Measurements from ENCODE around the gene HNRNPUL2.

The HNRNPUL2 gene

DNA sequence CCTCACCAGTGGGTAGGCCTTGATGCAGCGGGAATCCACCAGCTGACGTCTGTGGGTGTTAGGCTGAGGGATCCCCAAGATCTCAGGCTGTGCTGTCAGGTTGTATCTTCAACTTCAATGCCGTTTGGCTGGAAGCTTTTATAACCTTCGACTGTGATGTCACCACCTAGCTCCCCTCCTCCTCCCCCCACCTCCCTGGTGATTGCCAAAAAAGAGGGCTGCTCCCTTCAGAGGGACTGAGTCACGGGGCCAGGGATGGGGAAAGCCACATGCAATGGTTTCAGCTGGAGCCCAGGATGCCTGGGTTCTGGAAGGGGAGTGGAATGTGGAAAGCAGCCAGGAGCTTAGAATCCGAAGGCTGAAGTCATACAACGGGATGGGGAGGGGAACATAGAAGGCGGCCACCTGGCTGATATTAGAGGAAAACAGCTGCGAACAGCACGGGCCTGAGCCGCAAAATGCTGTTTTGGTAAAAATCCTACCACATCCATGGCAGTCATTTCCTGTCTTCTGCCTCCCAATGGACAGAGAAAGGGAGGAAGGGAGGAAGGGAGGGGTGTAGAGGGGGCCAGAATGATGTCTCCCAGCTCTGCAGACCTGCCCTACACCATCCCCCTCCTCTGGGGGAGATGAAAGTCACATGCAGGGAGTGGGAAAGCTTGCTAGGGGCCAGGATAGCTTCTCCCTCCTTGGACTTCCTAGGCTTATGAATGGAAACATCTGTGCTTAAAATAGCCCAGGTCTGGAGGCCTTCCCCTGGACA lies 37.7 kb downstream of the HNRNPUL2 start, which contains the start of gene LRRN4CL:
LRRN4CL (minus strand) TSS at position 110 of the 763 bp plus-strand sequence. CDS start 1,022 bp downstream, outside the sequence.
- TF ChIP-seq, protein P1, sequence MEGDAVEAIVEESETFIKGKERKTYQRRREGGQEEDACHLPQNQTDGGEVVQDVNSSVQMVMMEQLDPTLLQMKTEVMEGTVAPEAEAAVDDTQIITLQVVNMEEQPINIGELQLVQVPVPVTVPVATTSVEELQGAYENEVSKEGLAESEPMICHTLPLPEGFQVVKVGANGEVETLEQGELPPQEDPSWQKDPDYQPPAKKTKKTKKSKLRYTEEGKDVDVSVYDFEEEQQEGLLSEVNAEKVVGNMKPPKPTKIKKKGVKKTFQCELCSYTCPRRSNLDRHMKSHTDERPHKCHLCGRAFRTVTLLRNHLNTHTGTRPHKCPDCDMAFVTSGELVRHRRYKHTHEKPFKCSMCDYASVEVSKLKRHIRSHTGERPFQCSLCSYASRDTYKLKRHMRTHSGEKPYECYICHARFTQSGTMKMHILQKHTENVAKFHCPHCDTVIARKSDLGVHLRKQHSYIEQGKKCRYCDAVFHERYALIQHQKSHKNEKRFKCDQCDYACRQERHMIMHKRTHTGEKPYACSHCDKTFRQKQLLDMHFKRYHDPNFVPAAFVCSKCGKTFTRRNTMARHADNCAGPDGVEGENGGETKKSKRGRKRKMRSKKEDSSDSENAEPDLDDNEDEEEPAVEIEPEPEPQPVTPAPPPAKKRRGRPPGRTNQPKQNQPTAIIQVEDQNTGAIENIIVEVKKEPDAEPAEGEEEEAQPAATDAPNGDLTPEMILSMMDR (IDR thresholded peaks at IDR 0.05; ENCODE audit: low read length) = no peak
- TF ChIP-seq EZH2 (optimal IDR thresholded peaks at IDR 0.05; ENCODE audit: low read depth, low read length) = no peak
- no peak for TF ChIP-seq EZH2phosphoT487 (IDR thresholded peaks at IDR 0.05; ENCODE audit: low read length)
- Histone ChIP-seq H3K9me3 (replicated peaks; ENCODE audit: insufficient read depth, low read length) (no peaks in the 10 kb centered on the region), H4K20me1 (ENCODE audit: insufficient read depth, low read length) (no peaks in the 10 kb centered on the region), H3K9me2 (replicated peaks; ENCODE audit: insufficient read depth, low read length) (no peaks in the 10 kb centered on the region), H3K36me3 (replicated peaks; ENCODE audit: insufficient read depth, low read length) (no peaks in the 10 kb centered on the region), H3K4me1 (ENCODE audit: low read length) (no peaks in the 10 kb centered on the region), H3K9ac (ENCODE audit: low read length) (no peak within 1 kb of the TSS), H2AFZ (ENCODE audit: low read length) (no peak within 1 kb of the TSS), H3F3A (ENCODE audit: insufficient read depth, low read length) (no peaks in the 10 kb centered on the region), H3K4me2 (ENCODE audit: low read depth, low read length) (no peak within 1 kb of the TSS), H3K27me3 (replicated peaks; ENCODE audit: insufficient read depth, low read length) (no peaks in the 10 kb centered on the region), H3K4me3 (ENCODE audit: low read length) (no peak within 1 kb of the TSS), H3K79me2 (ENCODE audit: low read length) (no peaks in the 10 kb centered on the region), H3K27ac (ENCODE audit: low read length) (no peak within 1 kb of the TSS)
- DNase-seq = no peak

DNA sequence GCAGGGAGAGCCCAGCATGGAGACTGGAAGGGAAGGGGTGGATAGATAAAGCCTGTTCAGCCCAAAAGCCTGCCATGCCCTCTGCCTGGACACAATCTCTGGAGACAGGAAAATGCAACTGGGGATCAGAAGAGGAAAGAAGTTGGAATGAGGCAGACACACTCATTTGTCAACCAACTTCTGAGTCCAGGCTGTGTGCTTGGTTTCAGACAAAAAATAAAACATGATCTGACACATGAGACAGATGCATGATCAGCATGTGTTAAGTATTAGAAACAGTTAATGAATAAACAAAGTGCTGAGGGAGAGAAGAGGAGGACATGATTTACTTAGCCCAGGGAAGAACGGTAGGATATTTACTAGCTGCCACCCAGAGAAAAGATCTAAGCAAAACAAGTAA lies 38.8 kb downstream of the HNRNPUL2 start:
- Histone ChIP-seq H3K27me3 (replicated peaks; ENCODE audit: insufficient read depth, low read length) (no peaks in the 10 kb centered on the region), H2AFZ (ENCODE audit: low read length) (no peak overlapping the region), H3K9me3 (replicated peaks; ENCODE audit: insufficient read depth, low read length) (no peaks in the 10 kb centered on the region), H4K20me1 (ENCODE audit: insufficient read depth, low read length) (no peaks in the 10 kb centered on the region), H3K4me1 (ENCODE audit: low read length) (no peaks in the 10 kb centered on the region), H3K4me3 (ENCODE audit: low read length) (no peak overlapping the region), H3K27ac (ENCODE audit: low read length) (no peak overlapping the region), H3K79me2 (ENCODE audit: low read length) (no peaks in the 10 kb centered on the region), H3F3A (ENCODE audit: insufficient read depth, low read length) (no peaks in the 10 kb centered on the region), H3K36me3 (replicated peaks; ENCODE audit: insufficient read depth, low read length) (no peaks in the 10 kb centered on the region), H3K4me2 (ENCODE audit: low read depth, low read length) (no peak overlapping the region), H3K9ac (ENCODE audit: low read length) (no peak overlapping the region), H3K9me2 (replicated peaks; ENCODE audit: insufficient read depth, low read length) (no peaks in the 10 kb centered on the region)
- TF ChIP-seq, protein P1 (IDR thresholded peaks at IDR 0.05; ENCODE audit: low read length) = no peak
- no peak for TF ChIP-seq EZH2phosphoT487 (IDR thresholded peaks at IDR 0.05; ENCODE audit: low read length)
- no peak for TF ChIP-seq EZH2 (optimal IDR thresholded peaks at IDR 0.05; ENCODE audit: low read depth, low read length)
- DNase-seq = no peak

DNA sequence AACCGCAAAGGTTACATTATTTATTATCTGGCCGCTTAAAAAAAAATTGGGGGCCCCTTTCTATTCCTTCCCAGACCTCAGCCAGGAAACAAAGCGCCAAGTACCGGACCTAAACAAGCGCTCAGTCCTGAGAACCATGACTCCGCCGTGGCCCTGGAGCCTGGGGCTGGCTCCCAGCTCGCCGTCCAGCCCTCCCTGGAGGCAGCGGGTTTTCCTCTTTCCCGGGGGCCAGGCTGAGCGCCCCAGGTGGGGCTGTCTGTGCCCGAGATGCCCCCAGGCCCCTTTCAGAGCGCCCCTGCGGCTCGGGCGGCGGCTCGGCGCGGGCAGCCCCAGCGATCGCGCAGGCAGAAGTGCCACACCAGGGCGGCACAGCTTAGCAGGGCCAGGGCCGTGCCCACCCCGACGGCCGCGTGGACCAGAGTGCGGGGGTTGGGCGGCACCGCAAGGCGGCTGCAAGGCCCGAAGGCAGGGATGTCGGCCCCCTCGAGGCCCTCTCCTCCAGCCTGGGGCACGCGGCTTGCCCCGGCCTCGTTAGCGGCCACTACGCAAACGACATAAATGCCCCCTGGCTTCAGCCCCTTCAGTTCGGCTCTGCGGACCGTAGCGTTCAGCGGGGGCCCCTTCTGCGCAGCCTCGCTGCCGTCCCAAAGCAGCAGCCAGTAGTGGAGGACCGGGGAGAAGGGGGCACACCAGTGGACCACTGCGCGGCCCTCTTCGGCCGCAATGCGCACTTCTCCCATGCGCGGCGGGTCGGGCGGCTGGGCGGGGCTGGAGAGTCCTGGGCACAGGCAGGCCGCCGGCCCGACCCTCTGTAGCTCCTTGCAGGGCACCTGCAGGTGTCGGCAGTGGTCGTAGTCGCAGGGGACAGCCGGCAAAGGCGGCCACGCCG lies 39.5 kb downstream of the HNRNPUL2 start:
- no peak for TF ChIP-seq EZH2 (optimal IDR thresholded peaks at IDR 0.05; ENCODE audit: low read depth, low read length)
- TF ChIP-seq, protein P1 (IDR thresholded peaks at IDR 0.05; ENCODE audit: low read length) = no peak
- no peak for TF ChIP-seq EZH2phosphoT487 (IDR thresholded peaks at IDR 0.05; ENCODE audit: low read length)
- H3K4me3 ChIP-seq (ENCODE audit: low read length) = no peak overlapping the region

More for the DNA sequence above, 39.5 kb downstream of the HNRNPUL2 start:
- Histone ChIP-seq H3K27ac (ENCODE audit: low read length) (no peak overlapping the region), H3K36me3 (replicated peaks; ENCODE audit: insufficient read depth, low read length) (no peaks in the 10 kb centered on the region), H4K20me1 (ENCODE audit: insufficient read depth, low read length) (no peaks in the 10 kb centered on the region), H3K27me3 (replicated peaks; ENCODE audit: insufficient read depth, low read length) (no peaks in the 10 kb centered on the region), H3K9me3 (replicated peaks; ENCODE audit: insufficient read depth, low read length) (no peaks in the 10 kb centered on the region), H3K79me2 (ENCODE audit: low read length) (no peaks in the 10 kb centered on the region), H3K4me1 (ENCODE audit: low read length) (no peaks in the 10 kb centered on the region), H3K9me2 (replicated peaks; ENCODE audit: insufficient read depth, low read length) (no peaks in the 10 kb centered on the region), H3K9ac (ENCODE audit: low read length) (no peak overlapping the region), H3F3A (ENCODE audit: insufficient read depth, low read length) (no peaks in the 10 kb centered on the region), H3K4me2 (ENCODE audit: low read depth, low read length) (no peak overlapping the region), H2AFZ (ENCODE audit: low read length) (no peak overlapping the region)
- no peak for DNase-seq
